DMS53 (cell line): ENCODE measurements around the gene CPNE5.

Source experiments
- DNase-seq: peaks from one replicate; lab custom pipeline; 2025; lab: John Stamatoyannopoulos, UW

Gene CPNE5

GRCh38 chr6:36743538-36744303, 95.5 kb downstream of the CPNE5 start:
- no peak for DNase-seq

GRCh38 chr6:36743032-36743431, 96.2 kb downstream of the CPNE5 start:
- no peak for DNase-seq

- DNase-seq: no peak
Measured at GRCh38 chr6:36742146-36742545, 97.1 kb downstream of the CPNE5 start.

- DNase-seq: no peak
Measured at GRCh38 chr6:36740818-36741179, 98.4 kb downstream of the CPNE5 start.

GRCh38 chr6:36739947-36740817, 99.1 kb downstream of the CPNE5 start:
- DNase-seq: no peak

GRCh38 chr6:36738108-36738507, 101.1 kb downstream of the CPNE5 start:
- DNase-seq: no peak

- no peak for DNase-seq
Measured at GRCh38 chr6:36737043-36737785, 102.0 kb downstream of the CPNE5 start.

- DNase-seq: no peak
Measured at GRCh38 chr6:36735110-36736071, 103.9 kb downstream of the CPNE5 start.

GRCh38 chr6:36734486-36735060, 104.7 kb downstream of the CPNE5 start:
- no peak for DNase-seq

- DNase-seq: no peak
Measured at GRCh38 chr6:36733300-36733699, 105.9 kb downstream of the CPNE5 start.

GRCh38 chr6:36731622-36732310, 107.5 kb downstream of the CPNE5 start:
- DNase-seq: no peak

- DNase-seq: no peak
Measured at GRCh38 chr6:36730424-36731380, 108.5 kb downstream of the CPNE5 start.

GRCh38 chr6:36729161-36729524, 110.1 kb downstream of the CPNE5 start:
- no peak for DNase-seq

- DNase-seq: no peak
Measured at GRCh38 chr6:36728289-36729160, 110.7 kb downstream of the CPNE5 start.

- DNase-seq: peak; percentile 30
Measured at GRCh38 chr6:36727505-36728021, 111.7 kb downstream of the CPNE5 start.

GRCh38 chr6:36725581-36725980, 113.7 kb downstream of the CPNE5 start:
- no peak for DNase-seq

GRCh38 chr6:36724514-36725390, 114.5 kb downstream of the CPNE5 start:
- peak; percentile 87 for DNase-seq
